Neural progenitor cell (in vitro differentiated cells): ENCODE data around the gene ITGB8. TPM values are rescaled to one million over a fixed set of nuclear protein-coding genes. Genes with fewer than 3 reads are reported as not detected.

Experiments
- DNase-seq: peaks from one replicate; pipeline ENCODE4 v3.0.0-alpha.2; 2016; ENCODE audit warnings: low spot score
- H2AFZ ChIP-seq: fragments of 200-600 bp; sonication (generic); replicated peaks from 2 replicates; pipeline ENCODE4 v1.6.1; 2016; ENCODE audit warnings: antibody characterized with exemption
- H3F3A ChIP-seq: fragments of 200-600 bp; sonication (generic); 2 replicates; pipeline ENCODE4 v1.6.1; 2016; ENCODE audit warnings: antibody characterized with exemption, low read depth
- H3K27ac ChIP-seq: fragments of 200-600 bp; sonication (generic); 2 replicates; pipeline ENCODE4 v1.5.1; 2016; ENCODE audit warnings: mild to moderate bottlenecking
- H3K27me3 ChIP-seq: fragments of 200-600 bp; sonication (generic); 2 replicates; pipeline ENCODE4 v1.6.1; 2016; ENCODE audit warnings: mild to moderate bottlenecking, moderate library complexity
- H3K36me3 ChIP-seq: fragments of 200-600 bp; sonication (generic); 2 replicates; pipeline ENCODE4 v1.5.1; 2016
- H3K4me1 ChIP-seq: fragments of 200-600 bp; sonication (generic); 2 replicates; pipeline ENCODE4 v1.6.1; 2016; ENCODE audit warnings: mixed run types
- H3K4me2 ChIP-seq: fragments of 200-600 bp; sonication (generic); 2 replicates; pipeline ENCODE4 v1.6.1; 2016
- H3K4me3 ChIP-seq: fragments of 200-600 bp; sonication (generic); 2 replicates; pipeline ENCODE4 v1.5.1; 2016
- H3K79me2 ChIP-seq: fragments of 200-600 bp; sonication (generic); 2 replicates; pipeline ENCODE4 v1.6.1; 2016; ENCODE audit warnings: low read depth
- H3K9ac ChIP-seq: fragments of 200-600 bp; sonication (generic); 2 replicates; pipeline ENCODE4 v1.6.1; 2016
- H3K9me3 ChIP-seq: fragments of 200-600 bp; sonication (generic); 2 replicates; pipeline ENCODE4 v1.5.1; 2016; ENCODE audit warnings: low read depth
- H4K20me1 ChIP-seq: fragments of 200-600 bp; sonication (generic); 2 replicates; pipeline ENCODE4 v1.6.1; 2016; ENCODE audit warnings: low read depth
- H3K27ac Mint-ChIP-seq: 3 replicates; pipeline ENCODE4 v1.8.0; 2021; ENCODE audit warnings: mixed read lengths
- H3K27me3 Mint-ChIP-seq: 2 replicates; pipeline ENCODE4 v1.8.0; 2022; ENCODE audit warnings: low read depth, mild to moderate bottlenecking, inconsistent platforms, moderate library complexity, mixed read lengths; ENCODE audit not compliant: insufficient read depth
- H3K36me3 Mint-ChIP-seq: 3 replicates; pipeline ENCODE4 v1.8.0; 2021; ENCODE audit warnings: mixed read lengths
- H3K4me1 Mint-ChIP-seq: 3 replicates; pipeline ENCODE4 v1.8.0; 2021; ENCODE audit warnings: mixed read lengths
- H3K4me3 Mint-ChIP-seq: 3 replicates; pipeline ENCODE4 v1.8.0; 2021; ENCODE audit warnings: mild to moderate bottlenecking, moderate library complexity, mixed read lengths
- H3K9me3 Mint-ChIP-seq: 3 replicates; pipeline ENCODE4 v1.8.0; 2020; ENCODE audit warnings: mixed read lengths
- CTCF ChIP-seq: fragments of 200-600 bp; sonication (generic); IDR thresholded peaks from 2 replicates; pipeline ENCODE4 v1.5.1; 2017; ENCODE audit warnings: antibody characterized with exemption, mild to moderate bottlenecking
- EZH2 ChIP-seq: fragments of 200-600 bp; sonication (generic); IDR thresholded peaks from 2 replicates; pipeline ENCODE4 v1.6.1; 2017; ENCODE audit warnings: antibody characterized with exemption, mild to moderate bottlenecking, moderate library complexity
- EZH2phosphoT487 ChIP-seq: fragments of 200-600 bp; sonication (generic); IDR thresholded peaks from 2 replicates; pipeline ENCODE4 v1.6.1; 2017; ENCODE audit warnings: antibody characterized with exemption
- total RNA-seq: library from RNA; depleted of rRNA; stranded (reverse); fragments of >200 nt; gene quantifications from 2 replicates; pipeline ENCODE4 v1.2.3, GENCODE V29; 2015; ENCODE audit warnings: low replicate concordance

ITGB8 gene
- total RNA-seq, 1 donor from 2014 or later = 5.3 TPM

- no peak overlapping the region for H3K4me2 ChIP-seq
- H3K4me3 Mint-ChIP-seq = no peak overlapping the region
- H3K27ac ChIP-seq = no peak overlapping the region
- H3K4me1 Mint-ChIP-seq = peaks cover 8% of the 10 kb centered on the region
- H4K20me1 ChIP-seq = no peaks in the 10 kb centered on the region
- H3K9me3 ChIP-seq = no peaks in the 10 kb centered on the region
- no peaks in the 10 kb centered on the region for H3K79me2 ChIP-seq
- no peak overlapping the region for H3K9ac ChIP-seq
- TF ChIP-seq CTCF = no peak
- no peak for TF ChIP-seq EZH2phosphoT487
- no peak for TF ChIP-seq EZH2
- peaks cover 4% of the 10 kb centered on the region for H3K9me3 Mint-ChIP-seq
- no peaks in the 10 kb centered on the region for H3K36me3 ChIP-seq
- H2AFZ ChIP-seq = peak overlapping the region; percentile 84
- H3K4me3 ChIP-seq = no peak overlapping the region
- H3K4me1 ChIP-seq = peaks cover 3% of the 10 kb centered on the region
- peak overlapping the region; percentile 39 for H3K27ac Mint-ChIP-seq
- DNase-seq = peak; percentile 45
- H3K27me3 Mint-ChIP-seq = no peaks in the 10 kb centered on the region
- no peaks in the 10 kb centered on the region for H3F3A ChIP-seq
- H3K27me3 ChIP-seq = no peaks in the 10 kb centered on the region
- H3K36me3 Mint-ChIP-seq = peaks cover 43% of the 10 kb centered on the region
These were observed 19.8 kb downstream of the ITGB8 start for GRCh38 chr7:20350518-20350951.

GRCh38 chr7:20350996-20351692 lies 20.4 kb downstream of the ITGB8 start:
- H3K27me3 Mint-ChIP-seq = no peaks in the 10 kb centered on the region
- TF ChIP-seq EZH2 (no peak), EZH2phosphoT487 (no peak), CTCF (no peak)
- Histone ChIP-seq H3K27ac (no peak overlapping the region), H3K79me2 (no peaks in the 10 kb centered on the region), H3K9me3 (no peaks in the 10 kb centered on the region), H2AFZ (no peak overlapping the region), H3K27me3 (no peaks in the 10 kb centered on the region), H4K20me1 (no peaks in the 10 kb centered on the region), H3K9ac (no peak overlapping the region), H3K4me2 (no peak overlapping the region), H3K4me3 (no peak overlapping the region), H3K36me3 (no peaks in the 10 kb centered on the region), H3F3A (no peaks in the 10 kb centered on the region), H3K4me1 (peaks cover 7% of the 10 kb centered on the region)
- H3K9me3 Mint-ChIP-seq = peaks cover 4% of the 10 kb centered on the region
- H3K36me3 Mint-ChIP-seq = peaks cover 43% of the 10 kb centered on the region
- peaks cover 8% of the 10 kb centered on the region for H3K4me1 Mint-ChIP-seq
- DNase-seq = no peak
- H3K4me3 Mint-ChIP-seq = no peak overlapping the region
- H3K27ac Mint-ChIP-seq = peak overlapping the region; percentile 39

GRCh38 chr7:20351901-20352300 lies 21.2 kb downstream of the ITGB8 start:
- Histone ChIP-seq H3K4me1 (peaks cover 9% of the 10 kb centered on the region), H4K20me1 (no peaks in the 10 kb centered on the region), H3K4me3 (no peak overlapping the region), H3K9ac (no peak overlapping the region), H3K27ac (no peak overlapping the region), H2AFZ (no peak overlapping the region), H3K9me3 (no peaks in the 10 kb centered on the region), H3K79me2 (no peaks in the 10 kb centered on the region), H3F3A (no peaks in the 10 kb centered on the region), H3K36me3 (no peaks in the 10 kb centered on the region), H3K4me2 (no peak overlapping the region), H3K27me3 (no peaks in the 10 kb centered on the region)
- TF ChIP-seq EZH2phosphoT487 (no peak), CTCF (no peak), EZH2 (no peak)
- peaks cover 44% of the 10 kb centered on the region for H3K36me3 Mint-ChIP-seq
- H3K9me3 Mint-ChIP-seq = peaks cover 4% of the 10 kb centered on the region
- DNase-seq = no peak
- H3K27me3 Mint-ChIP-seq = no peaks in the 10 kb centered on the region
- no peak overlapping the region for H3K27ac Mint-ChIP-seq
- H3K4me3 Mint-ChIP-seq = no peak overlapping the region
- peaks cover 8% of the 10 kb centered on the region for H3K4me1 Mint-ChIP-seq
